Stimulated activated CD4-positive, alpha-beta T cell treated with anti-CD3 and anti-CD28 coated beads, Interleukin-1b, Interleukin-23, amount 100 ng/mL, for 1 hour (primary cell): Measurements from ENCODE around the gene ABCG1.

Experiments
- DNase-seq, 2 donors: peaks; one replicate each; pipeline ENCODE4 v3.0.0-alpha.2; 2020; ENCODE audit warnings: low read depth in 2 of 2

The ABCG1 gene

DNA sequence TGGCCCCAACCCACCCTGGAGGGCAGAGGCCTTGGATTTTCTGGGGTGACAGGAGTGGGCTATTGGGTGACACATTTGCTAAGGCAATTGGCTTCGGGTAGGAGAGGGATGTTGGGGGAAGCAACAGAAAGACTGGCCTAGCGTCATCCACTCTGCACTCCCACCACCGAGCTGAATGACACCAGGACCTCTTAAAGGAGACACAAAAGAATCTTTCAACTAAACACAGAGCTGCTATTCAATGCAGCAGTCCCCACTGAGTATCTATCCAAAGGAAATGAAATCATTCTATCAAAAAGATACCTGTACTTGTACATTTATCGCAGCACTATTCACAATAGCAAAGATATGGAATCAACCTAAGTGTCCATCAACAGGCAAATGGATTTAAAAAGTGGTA, 125.7 kb downstream of the ABCG1 start:
- DNase-seq = no peak

DNA sequence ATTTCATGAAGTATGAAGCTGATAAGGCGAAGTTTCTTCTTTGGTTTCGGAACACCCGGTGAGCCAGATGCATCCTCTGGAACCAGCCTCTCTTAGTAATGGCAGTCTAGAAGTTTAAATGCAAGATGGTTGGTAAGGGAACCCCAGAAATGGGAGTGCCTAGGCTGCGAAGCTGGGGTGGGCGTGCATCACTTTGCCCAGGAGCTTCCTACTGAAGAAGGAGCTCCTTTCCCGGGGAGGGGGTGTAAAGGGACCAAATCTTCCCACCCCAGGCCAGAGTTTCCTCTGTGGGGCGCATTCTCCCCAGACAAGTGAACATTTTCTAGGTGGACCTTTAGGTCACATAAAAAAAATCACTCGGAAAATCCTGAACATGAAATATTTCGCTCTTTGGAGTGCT, 127.5 kb downstream of the ABCG1 start:
- no peak for DNase-seq
